H1 (cell line): Measurements from ENCODE around the gene CDK12. TPM values are rescaled to one million over a fixed set of nuclear protein-coding genes. Genes with fewer than 3 reads are reported as not detected.

Experiments
- CTCF ChIA-PET: fragments of 300-600 bp; sonication (Branson Sonifier 250); formaldehyde crosslinking; loops from one replicate; lab custom pipeline; 2021; ENCODE audit not compliant: partially characterized antibody; lab: Charles Lee
- POLR2A ChIA-PET: fragments of 300-600 bp; sonication (Branson Sonifier 250); formaldehyde crosslinking; loops from one replicate; lab custom pipeline; 2021; ENCODE audit warnings: inconsistent platforms; ENCODE audit not compliant: partially characterized antibody; lab: Charles Lee
- DNase-seq, 2 experiments: peaks; one replicate each; pipeline versions ENCODE4 v3.0.0 to v3.0.0-alpha.2; 2010 to 2022; ENCODE audit warnings: low spot score in 2 of 2, low read depth in 1 of 2, mixed read lengths in 1 of 2
- FAIRE-seq: peaks from 2 replicates; lab custom pipeline; 2011; peaks lifted over from hg19 to GRCh38; lab: Jason Lieb, UNC
- H2AFZ ChIP-seq: 2 replicates; pipeline ENCODE4 v1.8.1; 2012; ENCODE audit warnings: low read length, inconsistent platforms
- H2AK5ac ChIP-seq: 2 replicates; pipeline ENCODE4 v1.6.1; 2013; ENCODE audit warnings: low read depth, low read length
- H2BK120ac ChIP-seq: replicated peaks from 2 replicates; pipeline ENCODE3; 2013; ENCODE audit warnings: low read depth, low read length, inconsistent platforms
- H2BK12ac ChIP-seq: 2 replicates; pipeline ENCODE4 v1.6.1; 2013; ENCODE audit warnings: low read depth, low read length
- H2BK15ac ChIP-seq: 2 replicates; pipeline ENCODE4 v1.6.1; 2013; ENCODE audit warnings: low read length
- H2BK20ac ChIP-seq: 2 replicates; pipeline ENCODE4 v1.6.1; 2013; ENCODE audit warnings: low read length
- H2BK5ac ChIP-seq: 2 replicates; pipeline ENCODE4 v1.6.1; 2013; ENCODE audit warnings: low read depth, low read length
- H3K14ac ChIP-seq: 2 replicates; pipeline ENCODE4 v1.6.1; 2013; ENCODE audit warnings: inconsistent platforms; ENCODE audit not compliant: insufficient read length
- H3K18ac ChIP-seq: 2 replicates; pipeline ENCODE4 v1.6.1; 2013; ENCODE audit warnings: low read length; ENCODE audit errors: extremely low read depth
- H3K23ac ChIP-seq: 2 replicates; pipeline ENCODE4 v1.6.1; 2013; ENCODE audit warnings: inconsistent platforms; ENCODE audit not compliant: insufficient read length
- H3K23me2 ChIP-seq: 2 replicates; pipeline ENCODE4 v1.6.1; 2013; ENCODE audit warnings: low read depth, low read length
- H3K27ac ChIP-seq: 2 replicates; pipeline ENCODE4 v1.6.1; 2011; ENCODE audit warnings: low read depth, low read length, inconsistent platforms
- H3K27me3 ChIP-seq, 4 experiments: replicated peaks in 1 of 4; 1 replicate in 1 of 4; 2 replicates in 3 of 4; pipeline versions ENCODE4 v1.6.1 to v1.8.1; 2011 to 2013; ENCODE audit warnings: low read length in 3 of 4, mild to moderate bottlenecking in 3 of 4, inconsistent platforms in 2 of 4, mixed read lengths in 2 of 4, moderate library complexity in 1 of 4; ENCODE audit not compliant: control insufficient read depth in 3 of 4, insufficient read depth in 3 of 4; ENCODE audit errors: extremely low read depth in 1 of 4
- H3K36me3 ChIP-seq, 4 experiments: 2 replicates each; pipeline versions ENCODE4 v1.6.1 to v1.8.1; 2011 to 2013; ENCODE audit warnings: mild to moderate bottlenecking in 4 of 4, low read length in 3 of 4, moderate library complexity in 2 of 4, control low read depth in 1 of 4, inconsistent platforms in 1 of 4; ENCODE audit not compliant: insufficient read depth in 4 of 4, control insufficient read depth in 2 of 4
- H3K4ac ChIP-seq: replicated peaks from 2 replicates; pipeline ENCODE3; 2013; ENCODE audit warnings: low read length, low read depth, mixed read lengths, inconsistent platforms; ENCODE audit not compliant: insufficient read length
- H3K4me1 ChIP-seq, 4 experiments: replicated peaks in 1 of 4; 1 replicate in 1 of 4; 2 replicates in 3 of 4; pipeline versions ENCODE4 v1.6.1 to v1.8.1; 2011 to 2013; ENCODE audit warnings: low read length in 3 of 4, inconsistent platforms in 2 of 4, mixed read lengths in 1 of 4; ENCODE audit not compliant: insufficient read depth in 4 of 4, control insufficient read depth in 3 of 4
- H3K4me2 ChIP-seq, 2 experiments: 2 replicates each; pipeline versions ENCODE4 v1.6.1 to v1.8.1; 2011 to 2013; ENCODE audit warnings: low read depth in 2 of 2, low read length in 2 of 2, control low read depth in 1 of 2, inconsistent platforms in 1 of 2, mild to moderate bottlenecking in 1 of 2; ENCODE audit not compliant: insufficient read depth in 1 of 2
- H3K4me3 ChIP-seq, 4 experiments: fragments of 200-600, 300-600 bp in 1 of 4; sonication (generic), shearing (Covaris generic), sonication (Bioruptor Twin) in 1 of 4; 2 replicates each; pipeline versions ENCODE4 v1.5.1 to v1.8.1; 2011 to 2016; ENCODE audit warnings: low read length in 4 of 4, low read depth in 3 of 4, control low read depth in 2 of 4, inconsistent platforms in 2 of 4, mild to moderate bottlenecking in 2 of 4, mixed read lengths in 1 of 4, moderate library complexity in 1 of 4; ENCODE audit not compliant: insufficient read depth in 2 of 4; ENCODE audit errors: extremely low read depth in 1 of 4
- H3K56ac ChIP-seq: replicated peaks from 2 replicates; pipeline ENCODE3; 2013; ENCODE audit warnings: low read depth, mild to moderate bottlenecking, mixed read lengths, low read length, inconsistent platforms; ENCODE audit not compliant: insufficient read length
- H3K79me1 ChIP-seq: 2 replicates; pipeline ENCODE4 v1.6.1; 2013; ENCODE audit warnings: low read depth, low read length, control low read depth
- H3K79me2 ChIP-seq, 2 experiments: 2 replicates each; pipeline versions ENCODE4 v1.6.1 to v1.8.1; 2012 to 2013; ENCODE audit warnings: low read length in 2 of 2, mild to moderate bottlenecking in 2 of 2, inconsistent platforms in 1 of 2; ENCODE audit not compliant: insufficient read depth in 2 of 2, control insufficient read depth in 1 of 2
- H3K9ac ChIP-seq, 4 experiments: replicated peaks in 1 of 4; 1 replicate in 1 of 4; 2 replicates in 3 of 4; pipeline versions ENCODE4 v1.6.1 to v1.8.1; 2011 to 2013; ENCODE audit warnings: low read depth in 3 of 4, low read length in 3 of 4, control low read depth in 2 of 4, mild to moderate bottlenecking in 2 of 4, moderate library complexity in 2 of 4, inconsistent platforms in 1 of 4; ENCODE audit errors: extremely low read depth in 1 of 4
- H3K9me3 ChIP-seq, 2 experiments: 2 replicates each; pipeline versions ENCODE4 v1.6.1 to v1.8.1; 2012 to 2013; ENCODE audit warnings: mild to moderate bottlenecking in 2 of 2, moderate library complexity in 2 of 2, control low read depth in 1 of 2, inconsistent platforms in 1 of 2, low read depth in 1 of 2, low read length in 1 of 2, mixed read lengths in 1 of 2; ENCODE audit not compliant: insufficient read depth in 2 of 2
- H4K20me1 ChIP-seq, 2 experiments: replicated peaks in 1 of 2; 2 replicates each; pipeline versions ENCODE3 to v1.8.1; 2011 to 2013; ENCODE audit warnings: inconsistent platforms in 2 of 2, low read length in 2 of 2, mild to moderate bottlenecking in 1 of 2; ENCODE audit not compliant: insufficient read depth in 2 of 2, control insufficient read depth in 1 of 2
- H4K5ac ChIP-seq: 2 replicates; pipeline ENCODE4 v1.6.1; 2013; ENCODE audit warnings: low read length, low read depth, mixed read lengths, inconsistent platforms; ENCODE audit not compliant: insufficient read length
- H4K8ac ChIP-seq: 2 replicates; pipeline ENCODE4 v1.8.0; 2013; ENCODE audit warnings: mild to moderate bottlenecking, moderate library complexity, low read length, inconsistent platforms; ENCODE audit not compliant: insufficient read depth; ENCODE audit errors: extremely low read depth
- H4K91ac ChIP-seq: replicated peaks from 2 replicates; pipeline ENCODE3; 2013; ENCODE audit warnings: low read length, mixed read lengths, inconsistent platforms; ENCODE audit not compliant: insufficient read length
- ASH2L ChIP-seq: fragments of 200-600, 300-600 bp; sonication (generic); IDR thresholded peaks from one replicate; pipeline ENCODE4 v1.7.1; 2017; ENCODE audit warnings: low read length
- BACH1 ChIP-seq: IDR thresholded peaks from 2 replicates; pipeline ENCODE4 v1.6.1; 2012; ENCODE audit warnings: low read length, improper control_type of control experiment
- BRCA1 ChIP-seq: IDR thresholded peaks from 2 replicates; pipeline ENCODE4 v1.6.1; 2012; ENCODE audit warnings: low read depth, low read length, improper control_type of control experiment
- CHD1 ChIP-seq: IDR thresholded peaks from 2 replicates; pipeline ENCODE4 v1.6.1; 2012; ENCODE audit warnings: low read depth, low read length, improper control_type of control experiment
- CREB1 ChIP-seq: IDR thresholded peaks from 2 replicates; pipeline ENCODE4 v1.6.1; 2012; ENCODE audit warnings: inconsistent platforms
- EP300 ChIP-seq, 2 experiments: IDR thresholded peaks; 1 replicate in 1 of 2; 2 replicates in 1 of 2; pipeline ENCODE4 v1.6.1; 2011 to 2012; ENCODE audit warnings: low read depth in 2 of 2, low read length in 2 of 2, mild to moderate bottlenecking in 2 of 2, borderline replicate concordance in 1 of 2, inconsistent platforms in 1 of 2, moderate library complexity in 1 of 2
- EZH2 ChIP-seq: fragments of 200-600 bp; sonication (generic); IDR thresholded peaks from 2 replicates; pipeline ENCODE4 v1.7.1; 2012; ENCODE audit warnings: low read depth, mild to moderate bottlenecking, moderate library complexity, low read length, inconsistent platforms; ENCODE audit not compliant: severe bottlenecking
- GABPA ChIP-seq: IDR thresholded peaks from 2 replicates; pipeline ENCODE4 v1.6.1; 2011; ENCODE audit warnings: mild to moderate bottlenecking, low read length, moderate library complexity, borderline replicate concordance; ENCODE audit not compliant: insufficient read depth
- JUN ChIP-seq: IDR thresholded peaks from 2 replicates; pipeline ENCODE4 v1.6.1; 2011; ENCODE audit warnings: low read depth, mild to moderate bottlenecking, improper control_type of control experiment, low read length
- KDM1A ChIP-seq: fragments of 200-600, 300-600 bp; sonication (generic); IDR thresholded peaks from 2 replicates; pipeline ENCODE4 v1.7.1; 2016; ENCODE audit warnings: mild to moderate bottlenecking, low read length, borderline replicate concordance
- MAX ChIP-seq: IDR thresholded peaks from 2 replicates; pipeline ENCODE4 v1.6.1; 2012; ENCODE audit warnings: inconsistent platforms
- NRF1 ChIP-seq: IDR thresholded peaks from 2 replicates; pipeline ENCODE4 v1.6.1; 2011; ENCODE audit warnings: mild to moderate bottlenecking, low read depth, low read length, improper control_type of control experiment
- POU5F1 ChIP-seq: IDR thresholded peaks from 2 replicates; pipeline ENCODE4 v1.6.1; 2011; ENCODE audit warnings: low read depth, mild to moderate bottlenecking, low read length, moderate library complexity
- RAD21 ChIP-seq, 2 experiments: IDR thresholded peaks in 1 of 2; conservative IDR thresholded peaks in 1 of 2; 2 replicates each; pipeline ENCODE4 v1.6.1; 2011; ENCODE audit warnings: low read depth in 2 of 2, low read length in 2 of 2, improper control_type of control experiment in 1 of 2, inconsistent platforms in 1 of 2, mild to moderate bottlenecking in 1 of 2, moderate library complexity in 1 of 2
- RFX5 ChIP-seq: IDR thresholded peaks from 2 replicates; pipeline ENCODE4 v1.6.1; 2011; ENCODE audit warnings: low read depth, low read length, improper control_type of control experiment, borderline replicate concordance
- whole genome bisulfite sequencing, 2 experiments: shearing (Covaris generic) in 1 of 2; methylation state at CpG; one replicate each; pipeline versions ENCODE4 v1.1.6 to v1.1.7; 2013 to 2015; ENCODE audit warnings: low lambda C conversion rate in 2 of 2, mixed read lengths in 2 of 2, inconsistent platforms in 1 of 2, low coverage in 1 of 2, missing lambda C conversion rate in 1 of 2; ENCODE audit not compliant: insufficient replicate concordance in 2 of 2, insufficient coverage in 1 of 2, insufficient read length in 1 of 2; ENCODE audit errors: extremely low coverage in 1 of 2, missing lambda C conversion rate in 1 of 2; 5-methylcytosine and 5-hydroxymethylcytosine counted together
- polyA plus RNA-seq, 7 experiments: library from polyadenylated mRNA; depleted of rRNA in 3 of 7; stranded (reverse) in 5 of 7; unstranded in 2 of 7; fragments of >200 nt in 5 of 7; fragments of 200-250 nt in 2 of 7; gene quantifications; 1 replicate in 5 of 7; 2 replicates in 1 of 7; 4 replicates in 1 of 7; pipeline versions ENCODE4 v1.2.1 to v1.2.3, GENCODE V29; 2011 to 2013; ENCODE audit warnings: missing spikeins in 2 of 7, mixed read lengths in 2 of 7
- total RNA-seq: library from RNA; stranded (reverse); fragmentation: NEBNext Ultra II Directional; extraction: Animal tissue kit (Norgen Biotek cat#: 25700); gene quantifications from 2 replicates; pipeline ENCODE4 v1.2.1, GENCODE V29; 2021

The CDK12 gene
- total and polyA plus RNA-seq, 2 of the 8 experiments (the other 6 are each of a cell fraction or from before 2014, with no cell fraction given), result 14.8 to 70.3 TPM

DNA sequence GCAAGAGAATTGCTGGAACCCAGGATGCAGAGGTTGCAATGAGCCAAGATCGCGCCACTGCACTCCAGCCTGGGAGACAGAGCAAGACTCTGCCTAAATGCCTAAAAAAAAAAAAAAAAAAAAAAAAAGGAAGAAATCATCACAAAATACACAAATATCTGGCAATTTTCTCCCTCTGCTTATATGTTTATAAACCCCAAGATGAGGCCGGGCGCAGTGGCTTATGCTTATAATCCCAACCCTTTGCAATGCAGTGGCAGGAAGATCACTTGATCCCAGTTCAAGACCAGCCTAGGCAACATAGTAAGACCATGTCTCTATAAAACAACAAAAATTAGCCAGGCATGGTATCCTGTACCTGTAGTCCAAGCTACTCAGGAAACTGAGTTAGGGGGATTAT is 31.7 kb upstream of the CDK12 start:
- FAIRE-seq (no peak), DNase-seq (no peak)
- Histone ChIP-seq H4K5ac (no peak overlapping the region), H3K18ac (no peak overlapping the region), H3K14ac (no peak overlapping the region), H4K91ac (no peak overlapping the region), H2BK120ac (no peak overlapping the region), H3K36me3 (peaks cover 15 to 70% (median 47%) of the 10 kb centered on the region in 4 experiments), H4K20me1 (peaks cover 0 to 4% of the 10 kb centered on the region in 2 experiments), H4K8ac (no peak overlapping the region), H3K9me3 (no peaks in the 10 kb centered on the region), H2BK5ac (no peak overlapping the region), H3K27ac (no peak overlapping the region), H3K27me3 (no peaks in the 10 kb centered on the region), H3K4ac (no peak overlapping the region), H2AK5ac (no peak overlapping the region), H3K79me1 (no peaks in the 10 kb centered on the region), H3K4me3 (no peak overlapping the region), H2AFZ (no peak overlapping the region), H3K56ac (no peak overlapping the region), H2BK15ac (no peak overlapping the region), H3K4me1 (no peaks in the 10 kb centered on the region), H3K9ac (no peak overlapping the region), H3K79me2 (no peaks in the 10 kb centered on the region; a peak in 1 of 4 replicates), H3K23ac (no peak overlapping the region), H2BK20ac (no peak overlapping the region), H3K23me2 (no peaks in the 10 kb centered on the region), H2BK12ac (no peak overlapping the region), H3K4me2 (no peak overlapping the region)
- TF ChIP-seq GABPA (no peak), CHD1 (no peak), BACH1 (no peak), ASH2L (no peak), RAD21 (IDR thresholded peaks at IDR 0.05 in 1 of 2, conservative IDR thresholded peaks at IDR 0.05 in 1 of 2; ENCODE audit: low read depth in 2 of 2, low read length in 2 of 2) (no peak), BRCA1 (no peak), NRF1 (no peak), EP300 (IDR thresholded peaks at IDR 0.05; ENCODE audit: borderline replicate concordance in 1 of 2, low read depth in 2 of 2, low read length in 2 of 2) (no peak), JUN (no peak), CREB1 (no peak), KDM1A (no peak), MAX (no peak), RFX5 (no peak), EZH2 (no peak), POU5F1 (no peak)
- 85% methylated on average over 2 of the region's 4 CpGs; no CpG with 5 or more reads in 1 of the 2 experiments for WGBS, 2 experiments
- ChIA-PET POLR2A (interaction anchor here (1.1 to 2.7 kb wide), 3 partner anchors 9 to 15 kb away, joined by 3 to 10 read pairs (median 3); no protein-coding TSS in a partner anchor), CTCF (no interaction called here)
